ENCODE data around the gene SOAT2. TPM values are rescaled to one million over a fixed set of nuclear protein-coding genes. Genes with fewer than 3 reads are reported as not detected.

SOAT2 gene
- polyA plus RNA-seq, 1 donor (not counting 4 experiments of a cell fraction or from before 2014, with no cell fraction given) = not detected

DNA sequence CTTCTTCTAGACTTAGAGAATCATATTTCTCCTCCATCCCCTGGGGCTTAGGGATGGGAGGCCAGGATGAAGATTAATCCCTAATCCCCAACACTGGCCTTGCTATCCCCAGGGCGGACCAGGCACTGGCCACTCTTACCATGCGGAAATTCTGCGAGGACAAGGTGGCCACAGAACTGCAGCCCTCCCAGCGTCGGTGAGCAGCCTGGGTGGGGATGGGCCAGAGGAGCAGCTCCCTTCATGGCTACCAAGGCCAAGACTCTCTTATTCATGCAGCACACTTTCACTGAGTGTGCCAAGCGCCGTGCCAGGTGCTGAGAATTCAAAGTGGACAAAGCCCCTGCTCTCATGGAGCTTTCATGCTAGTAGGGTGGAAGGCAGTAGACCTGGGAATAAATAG is 46.4 kb upstream of the SOAT2 start:
- TF ChIP-seq EZH2 (IDR thresholded peaks at IDR 0.05; ENCODE audit: low read length) = no peak
- TF ChIP-seq, protein P1, sequence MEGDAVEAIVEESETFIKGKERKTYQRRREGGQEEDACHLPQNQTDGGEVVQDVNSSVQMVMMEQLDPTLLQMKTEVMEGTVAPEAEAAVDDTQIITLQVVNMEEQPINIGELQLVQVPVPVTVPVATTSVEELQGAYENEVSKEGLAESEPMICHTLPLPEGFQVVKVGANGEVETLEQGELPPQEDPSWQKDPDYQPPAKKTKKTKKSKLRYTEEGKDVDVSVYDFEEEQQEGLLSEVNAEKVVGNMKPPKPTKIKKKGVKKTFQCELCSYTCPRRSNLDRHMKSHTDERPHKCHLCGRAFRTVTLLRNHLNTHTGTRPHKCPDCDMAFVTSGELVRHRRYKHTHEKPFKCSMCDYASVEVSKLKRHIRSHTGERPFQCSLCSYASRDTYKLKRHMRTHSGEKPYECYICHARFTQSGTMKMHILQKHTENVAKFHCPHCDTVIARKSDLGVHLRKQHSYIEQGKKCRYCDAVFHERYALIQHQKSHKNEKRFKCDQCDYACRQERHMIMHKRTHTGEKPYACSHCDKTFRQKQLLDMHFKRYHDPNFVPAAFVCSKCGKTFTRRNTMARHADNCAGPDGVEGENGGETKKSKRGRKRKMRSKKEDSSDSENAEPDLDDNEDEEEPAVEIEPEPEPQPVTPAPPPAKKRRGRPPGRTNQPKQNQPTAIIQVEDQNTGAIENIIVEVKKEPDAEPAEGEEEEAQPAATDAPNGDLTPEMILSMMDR (optimal IDR thresholded peaks at IDR 0.05 in 1 of 3, IDR thresholded peaks at IDR 0.05 in 1 of 3, conservative IDR thresholded peaks at IDR 0.05 in 1 of 3; ENCODE audit: extremely low read depth in 1 of 3, insufficient read depth in 2 of 3, low read length in 3 of 3) = no peak
- Histone ChIP-seq H3K9me1 (ENCODE audit: control insufficient read depth, extremely low read depth, insufficient read depth, low read length) (peaks cover 3% of the 10 kb centered on the region), H3K4me2 (ENCODE audit: control insufficient read depth, extremely low read depth, insufficient read depth, low read depth, low read length) (no peak overlapping the region), H3K27ac (ENCODE audit: control insufficient read depth, insufficient read depth, low read length) (no peak overlapping the region), H3K79me2 (ENCODE audit: control insufficient read depth, insufficient read depth, low read length) (no peaks in the 10 kb centered on the region), H3K4me3 (ENCODE audit: control insufficient read depth in 2 of 3, extremely low read depth in 1 of 3, insufficient read depth in 2 of 3, low read depth in 1 of 3, low read length in 3 of 3) (no peak overlapping the region), H3K9ac (ENCODE audit: control insufficient read depth, extremely low read depth, insufficient read depth, low read length) (no peak overlapping the region), H4K20me1 (ENCODE audit: control insufficient read depth, extremely low read depth, insufficient read depth, low read length) (no peaks in the 10 kb centered on the region), H3K9me3 (ENCODE audit: control insufficient read depth, low read depth, low read length) (no peaks in the 10 kb centered on the region), H2AFZ (ENCODE audit: control insufficient read depth, low read length) (no peak overlapping the region), H3K36me3 (ENCODE audit: control insufficient read depth in 2 of 2, extremely low read depth in 1 of 2, insufficient read depth in 2 of 2, low read length in 2 of 2) (peaks cover 0 to 1% of the 10 kb centered on the region in 2 experiments), H3K27me3 (ENCODE audit: control insufficient read depth, extremely low read depth, insufficient read depth, low read length) (no peaks in the 10 kb centered on the region), H3K4me1 (ENCODE audit: control insufficient read depth, extremely low read depth, insufficient read depth, low read length) (peaks cover 21% of the 10 kb centered on the region)
- DNase-seq (ENCODE audit: low read depth, low spot score) = no peak
- no peak for FAIRE-seq
- dilution Hi-C loops (cut with MboI; ENCODE audit: extremely low pct_ligation_motif_present, low sequenced_read_pairs) = no loop called here

DNA sequence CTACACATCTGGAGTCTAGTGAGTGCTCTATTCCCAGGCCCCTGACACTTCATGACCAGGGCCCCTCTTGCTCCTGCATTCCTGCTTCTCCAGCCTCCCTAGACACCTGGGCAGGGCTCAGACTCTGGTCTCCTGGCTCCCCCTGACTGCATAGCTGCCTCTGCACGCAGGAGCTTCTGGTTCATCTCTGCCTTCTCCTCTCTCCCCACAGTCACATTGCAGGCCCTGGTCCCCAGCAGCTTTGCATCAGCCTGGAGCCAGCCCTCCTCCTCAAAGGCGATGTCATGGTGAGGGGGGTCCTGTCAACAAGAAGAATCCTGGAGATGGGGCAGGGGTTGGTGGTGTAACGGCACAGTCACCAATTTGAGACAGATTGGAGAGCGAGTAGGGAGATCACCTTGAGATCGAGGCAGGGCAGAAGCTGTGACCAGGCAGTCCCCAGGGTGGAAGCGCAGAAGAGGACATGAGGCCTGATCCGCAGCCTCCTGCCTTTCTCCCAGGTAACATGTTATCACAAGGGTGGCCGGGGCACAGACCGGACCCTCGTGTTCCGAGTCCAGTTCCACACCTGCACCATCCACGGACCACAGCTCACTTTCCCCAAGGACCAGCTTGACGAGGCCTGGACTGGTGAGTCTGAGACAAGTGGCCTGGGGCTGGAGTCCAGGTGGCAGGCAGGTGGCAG is 45.3 kb upstream of the SOAT2 start:
- H3K4me1 ChIP-seq (ENCODE audit: control insufficient read depth, extremely low read depth, insufficient read depth, low read length) = peaks cover 13% of the 10 kb centered on the region
- dilution Hi-C loops (cut with MboI; ENCODE audit: extremely low pct_ligation_motif_present, low sequenced_read_pairs) = no loop called here
- FAIRE-seq = no peak

More for the DNA sequence above, 45.3 kb upstream of the SOAT2 start:
- no peak overlapping the region for H3K9ac ChIP-seq (ENCODE audit: control insufficient read depth, extremely low read depth, insufficient read depth, low read length)
- no peak overlapping the region for H3K4me2 ChIP-seq (ENCODE audit: control insufficient read depth, extremely low read depth, insufficient read depth, low read depth, low read length)
- no peak overlapping the region for H2AFZ ChIP-seq (ENCODE audit: control insufficient read depth, low read length)
- TF ChIP-seq EZH2 (IDR thresholded peaks at IDR 0.05; ENCODE audit: low read length) = no peak
- TF ChIP-seq, protein P1 (optimal IDR thresholded peaks at IDR 0.05 in 1 of 3, IDR thresholded peaks at IDR 0.05 in 1 of 3, conservative IDR thresholded peaks at IDR 0.05 in 1 of 3; ENCODE audit: extremely low read depth in 1 of 3, insufficient read depth in 2 of 3, low read length in 3 of 3) = no peak
- peaks cover 3% of the 10 kb centered on the region for H3K9me1 ChIP-seq (ENCODE audit: control insufficient read depth, extremely low read depth, insufficient read depth, low read length)
- H3K4me3 ChIP-seq (ENCODE audit: control insufficient read depth in 2 of 3, extremely low read depth in 1 of 3, insufficient read depth in 2 of 3, low read depth in 1 of 3, low read length in 3 of 3) = no peak overlapping the region
- H4K20me1 ChIP-seq (ENCODE audit: control insufficient read depth, extremely low read depth, insufficient read depth, low read length) = no peaks in the 10 kb centered on the region
- no peak overlapping the region for H3K27ac ChIP-seq (ENCODE audit: control insufficient read depth, insufficient read depth, low read length)
- no peaks in the 10 kb centered on the region for H3K9me3 ChIP-seq (ENCODE audit: control insufficient read depth, low read depth, low read length)
- no peak for DNase-seq (ENCODE audit: low read depth, low spot score)
- H3K79me2 ChIP-seq (ENCODE audit: control insufficient read depth, insufficient read depth, low read length) = no peaks in the 10 kb centered on the region
- no peaks in the 10 kb centered on the region for H3K36me3 ChIP-seq (ENCODE audit: control insufficient read depth in 2 of 2, extremely low read depth in 1 of 2, insufficient read depth in 2 of 2, low read length in 2 of 2)
- H3K27me3 ChIP-seq (ENCODE audit: control insufficient read depth, extremely low read depth, insufficient read depth, low read length) = no peaks in the 10 kb centered on the region

Measured in keratinocyte (primary cell).